Mucosa of stomach (tissue), 1 donor: Measurements from ENCODE around the gene HSPA12A.

ENCODE experiments used
- H3K27me3 ChIP-seq: one replicate; pipeline ENCODE4 v1.7.0; 2013; ENCODE audit warnings: mild to moderate bottlenecking, low read length; ENCODE audit not compliant: control insufficient read depth, insufficient read depth
- H3K36me3 ChIP-seq: one replicate; pipeline ENCODE4 v1.7.0; 2013; ENCODE audit warnings: low read length; ENCODE audit not compliant: control insufficient read depth, insufficient read depth
- H3K4me1 ChIP-seq: one replicate; pipeline ENCODE4 v1.7.0; 2013; ENCODE audit warnings: mild to moderate bottlenecking, low read length; ENCODE audit not compliant: control insufficient read depth, insufficient read depth
- H3K4me3 ChIP-seq: one replicate; pipeline ENCODE4 v1.7.0; 2013; ENCODE audit warnings: low read length
- H3K9ac ChIP-seq: one replicate; pipeline ENCODE4 v1.7.0; 2013; ENCODE audit warnings: mild to moderate bottlenecking, low read length, moderate library complexity
- H3K9me3 ChIP-seq: one replicate; pipeline ENCODE4 v1.7.0; 2013; ENCODE audit warnings: mild to moderate bottlenecking, low read length, moderate library complexity; ENCODE audit not compliant: control insufficient read depth
- donor health status: Pancreatic carcinoma.

Gene HSPA12A

DNA sequence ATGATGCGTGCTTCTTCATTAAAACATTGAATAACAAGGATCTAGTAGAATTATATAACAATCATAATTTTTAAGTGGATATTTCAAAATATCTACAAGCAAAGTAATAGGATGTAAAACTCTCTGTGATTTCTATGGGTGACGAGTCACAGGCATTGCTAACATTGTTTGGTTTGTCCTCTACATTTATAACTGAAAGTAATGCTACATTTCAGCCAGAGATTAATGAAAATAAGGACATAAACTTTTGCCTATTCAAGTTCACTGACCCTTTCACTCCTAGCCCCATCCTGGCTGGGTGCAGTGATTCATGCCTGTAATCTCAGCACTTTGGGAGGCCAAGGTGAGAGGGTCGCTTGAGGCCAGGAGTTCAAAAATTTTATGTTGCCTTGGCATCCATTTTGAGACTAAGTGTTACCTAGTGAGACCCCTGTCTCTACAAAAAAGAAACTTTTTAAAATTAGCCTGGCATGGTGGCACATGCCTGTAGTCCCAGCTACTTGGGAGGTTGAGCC is 38.4 kb upstream of the HSPA12A start:
- H3K36me3 ChIP-seq: no peaks in the 10 kb centered on the region
- H3K4me3 ChIP-seq: no peak overlapping the region
- no peaks in the 10 kb centered on the region for H3K9me3 ChIP-seq
- no peaks in the 10 kb centered on the region for H3K27me3 ChIP-seq
- H3K9ac ChIP-seq: no peak overlapping the region
- no peaks in the 10 kb centered on the region for H3K4me1 ChIP-seq

- Histone ChIP-seq H3K9me3 (no peaks in the 10 kb centered on the region), H3K4me1 (no peaks in the 10 kb centered on the region), H3K9ac (no peak overlapping the region), H3K4me3 (no peak overlapping the region), H3K36me3 (no peaks in the 10 kb centered on the region), H3K27me3 (no peaks in the 10 kb centered on the region)
Observed at GRCh38 chr10:116779076-116779687, 36.8 kb upstream of the HSPA12A start.

DNA sequence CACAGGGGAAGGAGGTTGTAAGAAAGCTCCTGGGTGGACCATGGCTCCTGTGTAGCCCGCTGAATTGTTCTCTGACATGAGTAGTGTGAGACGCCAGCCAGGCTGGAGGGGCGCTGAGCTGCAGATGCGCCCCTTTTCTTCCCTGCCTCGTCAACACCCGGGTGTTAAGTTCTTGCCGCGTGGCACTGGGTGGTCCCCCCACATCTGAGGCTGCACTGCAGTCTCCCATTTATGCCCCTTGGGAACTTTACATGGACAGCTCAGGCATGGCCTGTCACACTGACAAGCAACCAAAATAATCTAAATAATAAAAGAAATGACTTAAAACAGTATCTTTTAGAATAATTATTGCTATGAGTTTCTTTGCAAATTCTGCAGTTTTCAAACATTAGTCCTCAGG is 34.6 kb upstream of the HSPA12A start:
- H3K4me1 ChIP-seq: no peaks in the 10 kb centered on the region
- no peaks in the 10 kb centered on the region for H3K36me3 ChIP-seq
- no peaks in the 10 kb centered on the region for H3K9me3 ChIP-seq
- no peak overlapping the region for H3K9ac ChIP-seq
- no peak overlapping the region for H3K4me3 ChIP-seq
- H3K27me3 ChIP-seq: no peaks in the 10 kb centered on the region

- Histone ChIP-seq H3K27me3 (no peaks in the 10 kb centered on the region), H3K9ac (no peak overlapping the region), H3K36me3 (no peaks in the 10 kb centered on the region), H3K4me1 (no peaks in the 10 kb centered on the region), H3K9me3 (no peaks in the 10 kb centered on the region), H3K4me3 (no peak overlapping the region)
Observed at GRCh38 chr10:116775488-116776400, 33.4 kb upstream of the HSPA12A start.

GRCh38 chr10:116774728-116775151 is 32.4 kb upstream of the HSPA12A start:
- Histone ChIP-seq H3K4me3 (no peak overlapping the region), H3K4me1 (no peaks in the 10 kb centered on the region), H3K9ac (no peak overlapping the region), H3K27me3 (no peaks in the 10 kb centered on the region), H3K9me3 (no peaks in the 10 kb centered on the region), H3K36me3 (no peaks in the 10 kb centered on the region)

DNA sequence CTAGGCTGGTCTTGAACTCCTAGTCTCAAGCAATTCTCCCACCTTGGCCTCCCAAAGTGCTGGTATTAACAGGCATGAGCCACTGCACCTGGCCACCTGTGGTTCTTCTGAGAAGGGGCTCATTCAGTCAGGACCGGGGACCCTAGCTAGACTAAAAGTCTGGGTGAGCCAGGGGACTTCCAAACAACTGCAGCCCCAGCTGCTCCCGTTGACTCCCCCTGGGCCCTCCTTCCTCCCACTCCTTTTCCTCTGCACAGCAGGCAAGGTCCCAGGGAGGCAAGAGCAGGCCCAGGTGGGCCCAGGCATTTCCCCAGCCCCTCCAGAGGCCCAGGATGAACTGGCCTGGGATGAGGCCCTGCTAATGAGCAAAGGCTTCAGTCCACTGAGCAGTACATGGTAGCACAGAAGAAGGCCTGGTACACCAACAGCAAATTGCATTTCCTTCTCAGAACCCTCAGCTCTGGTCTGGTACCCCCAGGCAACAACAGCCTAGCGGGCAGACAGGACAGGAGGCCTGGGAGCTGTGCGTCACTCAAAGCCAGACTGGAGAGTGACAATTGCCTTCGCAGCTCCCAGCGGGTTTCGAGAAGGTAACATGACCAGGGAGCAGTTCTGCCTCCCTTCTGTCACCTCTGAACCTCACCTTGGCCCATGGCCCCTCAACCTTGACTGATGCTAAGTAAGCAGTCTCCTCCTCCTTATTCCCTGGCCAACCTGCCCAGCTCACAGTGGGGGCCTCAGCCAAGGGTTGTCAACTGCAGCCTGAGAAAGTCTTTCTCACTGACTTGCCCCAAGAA is 30.7 kb upstream of the HSPA12A start:
- Histone ChIP-seq H3K9ac (no peak overlapping the region), H3K9me3 (no peaks in the 10 kb centered on the region), H3K36me3 (no peaks in the 10 kb centered on the region), H3K4me3 (no peak overlapping the region), H3K4me1 (no peaks in the 10 kb centered on the region), H3K27me3 (no peaks in the 10 kb centered on the region)

DNA sequence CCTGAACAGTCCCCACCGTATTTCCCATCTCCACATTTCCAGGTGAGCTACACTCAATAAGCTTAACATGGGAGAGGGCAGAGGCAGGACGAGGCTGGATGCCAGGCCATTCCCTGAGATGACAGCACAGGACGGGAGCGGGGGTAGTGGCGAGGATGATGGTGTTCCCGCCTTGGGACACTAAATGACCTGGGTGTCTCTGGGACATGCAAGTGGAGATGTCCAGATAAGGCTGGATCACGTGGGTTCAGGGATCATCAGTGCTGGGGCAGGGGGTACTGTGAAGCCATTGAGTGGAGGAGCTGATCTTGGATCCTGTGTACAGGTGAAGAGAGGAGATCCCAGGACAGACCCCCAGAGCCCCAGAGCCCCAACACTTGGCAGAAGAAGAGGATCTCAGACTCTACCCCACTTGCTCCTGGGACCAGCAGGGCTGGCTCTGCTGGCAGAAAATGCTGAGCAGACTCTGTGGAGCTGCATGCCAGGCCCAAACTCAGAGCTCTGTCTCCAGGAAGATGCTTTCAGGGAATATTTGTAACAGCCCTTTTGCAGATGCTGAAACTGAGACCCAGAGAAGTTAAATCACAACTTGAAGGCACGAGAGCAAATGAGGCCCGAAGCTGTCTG is 29.7 kb upstream of the HSPA12A start:
- no peaks in the 10 kb centered on the region for H3K9me3 ChIP-seq
- H3K4me1 ChIP-seq: peaks cover 5% of the 10 kb centered on the region
- peaks cover 2% of the 10 kb centered on the region for H3K27me3 ChIP-seq
- no peak overlapping the region for H3K4me3 ChIP-seq
- no peak overlapping the region for H3K9ac ChIP-seq
- no peaks in the 10 kb centered on the region for H3K36me3 ChIP-seq

GRCh38 chr10:116771101-116771958 is 29.0 kb upstream of the HSPA12A start:
- no peak overlapping the region for H3K9ac ChIP-seq
- peaks cover 8% of the 10 kb centered on the region for H3K4me1 ChIP-seq
- no peaks in the 10 kb centered on the region for H3K9me3 ChIP-seq
- no peaks in the 10 kb centered on the region for H3K36me3 ChIP-seq
- no peak overlapping the region for H3K4me3 ChIP-seq
- peaks cover 2% of the 10 kb centered on the region for H3K27me3 ChIP-seq

GRCh38 chr10:116770281-116770680 is 27.9 kb upstream of the HSPA12A start:
- Histone ChIP-seq H3K4me1 (peaks cover 8% of the 10 kb centered on the region), H3K36me3 (no peaks in the 10 kb centered on the region), H3K9ac (no peak overlapping the region), H3K27me3 (peaks cover 2% of the 10 kb centered on the region), H3K9me3 (no peaks in the 10 kb centered on the region), H3K4me3 (no peak overlapping the region)

GRCh38 chr10:116769791-116770190 is 27.4 kb upstream of the HSPA12A start:
- Histone ChIP-seq H3K36me3 (no peaks in the 10 kb centered on the region), H3K4me3 (no peak overlapping the region), H3K4me1 (peaks cover 8% of the 10 kb centered on the region), H3K9me3 (no peaks in the 10 kb centered on the region), H3K9ac (no peak overlapping the region), H3K27me3 (peaks cover 2% of the 10 kb centered on the region)

DNA sequence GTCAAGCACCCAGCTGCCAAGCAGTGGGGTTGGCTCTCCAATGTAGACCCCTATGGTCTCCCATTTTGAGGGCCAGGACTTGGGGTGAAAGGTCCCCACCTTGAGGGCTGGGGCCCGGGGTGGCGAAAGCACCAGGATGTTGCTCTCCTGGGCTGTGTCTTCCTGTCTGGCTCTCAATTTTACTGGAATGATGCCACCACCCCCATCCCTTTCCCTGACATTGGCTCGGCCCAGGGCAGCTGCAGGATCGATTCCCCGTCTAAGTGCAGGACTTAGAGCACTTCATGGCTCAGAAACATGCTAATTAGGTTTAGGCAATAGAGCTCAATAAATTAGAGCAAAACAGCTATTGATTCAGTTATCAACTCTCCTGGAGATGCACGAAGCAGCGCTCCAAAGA is 27.0 kb upstream of the HSPA12A start:
- Histone ChIP-seq H3K4me1 (peaks cover 8% of the 10 kb centered on the region), H3K4me3 (no peak overlapping the region), H3K9ac (no peak overlapping the region), H3K9me3 (no peaks in the 10 kb centered on the region), H3K36me3 (no peaks in the 10 kb centered on the region), H3K27me3 (peaks cover 2% of the 10 kb centered on the region)
